ENCODE measurements around the gene CPLX4. TPM values are rescaled to one million over a fixed set of nuclear protein-coding genes. Genes with fewer than 3 reads are reported as not detected.
A peak's percentile ranks its signal among the peaks of the same experiment; 100 is the strongest.

Gene CPLX4
- total and polyA plus RNA-seq, 3 experiments from 2014 or later = not detected

GRCh38 chr18:59328683-59329082, 10.2 kb upstream of the CPLX4 start:
- POLR2A ChIA-PET = no interaction called here
- Mint-ChIP-seq H3K27me3 (peaks cover 0 to 4% of the 10 kb centered on the region in 2 donors), H3K9me3 (no peaks in the 10 kb centered on the region), H3K36me3 (peaks cover 15 to 60% (median 37%) of the 10 kb centered on the region in 3 donors), H3K4me1 (peaks cover 0 to 1% (median 0%) of the 10 kb centered on the region in 3 donors), H3K27ac (peak overlapping the region in 1 of 8 donors; percentile 53), H3K4me3 (no peak overlapping the region)
- Histone ChIP-seq H3K9me3 (ENCODE audit: low read length) (no peaks in the 10 kb centered on the region), H3K4me3 (ENCODE audit: low read length) (no peak overlapping the region), H3K36me3 (ENCODE audit: insufficient read depth, low read length) (peaks cover 20% of the 10 kb centered on the region), H3K27me3 (ENCODE audit: insufficient read depth, low read length, poor library complexity, severe bottlenecking) (no peaks in the 10 kb centered on the region), H3K4me1 (ENCODE audit: insufficient read depth, low read length) (no peaks in the 10 kb centered on the region), H3K27ac (ENCODE audit: low read depth, low read length) (no peak overlapping the region)
- DNase-seq = no peak
- CTCF ChIA-PET = no interaction called here

GRCh38 chr18:59325965-59326364, 7.5 kb upstream of the CPLX4 start:
- H3K27me3 Mint-ChIP-seq = peaks cover 1 to 4% of the 10 kb centered on the region in 2 donors
- ChIA-PET POLR2A (no interaction called here), CTCF (no interaction called here)
- no peaks in the 10 kb centered on the region for H3K4me1 Mint-ChIP-seq
- no peak overlapping the region for H3K27ac Mint-ChIP-seq
- no peak overlapping the region for H3K4me3 Mint-ChIP-seq
- H3K27me3 ChIP-seq (ENCODE audit: insufficient read depth, low read length, poor library complexity, severe bottlenecking) = no peaks in the 10 kb centered on the region
- DNase-seq = no peak
- peaks cover 15 to 38% (median 27%) of the 10 kb centered on the region in 3 donors for H3K36me3 Mint-ChIP-seq
- no peaks in the 10 kb centered on the region for H3K9me3 Mint-ChIP-seq
- H3K4me1 ChIP-seq (ENCODE audit: insufficient read depth, low read length) = no peaks in the 10 kb centered on the region
- H3K9me3 ChIP-seq (ENCODE audit: low read length) = no peaks in the 10 kb centered on the region
- no peak overlapping the region for H3K4me3 ChIP-seq (ENCODE audit: low read length)
- H3K36me3 ChIP-seq (ENCODE audit: insufficient read depth, low read length) = no peaks in the 10 kb centered on the region
- no peak overlapping the region for H3K27ac ChIP-seq (ENCODE audit: low read depth, low read length)

- no peak for DNase-seq
Measured at GRCh38 chr18:59324623-59324971, 6.1 kb upstream of the CPLX4 start.

GRCh38 chr18:59323931-59324622, 5.6 kb upstream of the CPLX4 start:
- Histone ChIP-seq H3K9me3 (ENCODE audit: low read length) (no peaks in the 10 kb centered on the region), H3K4me1 (ENCODE audit: insufficient read depth, low read length) (no peaks in the 10 kb centered on the region), H3K4me3 (ENCODE audit: low read length) (no peak overlapping the region), H3K27ac (ENCODE audit: low read depth, low read length) (no peak overlapping the region), H3K27me3 (ENCODE audit: insufficient read depth, low read length, poor library complexity, severe bottlenecking) (no peaks in the 10 kb centered on the region), H3K36me3 (ENCODE audit: insufficient read depth, low read length) (no peaks in the 10 kb centered on the region)
- Mint-ChIP-seq H3K9me3 (no peaks in the 10 kb centered on the region), H3K36me3 (peaks cover 15 to 26% (median 24%) of the 10 kb centered on the region in 3 donors), H3K27ac (no peak overlapping the region), H3K4me3 (no peak overlapping the region), H3K27me3 (peaks cover 9% of the 10 kb centered on the region in 2 donors), H3K4me1 (no peaks in the 10 kb centered on the region)
- no peak for DNase-seq
- POLR2A ChIA-PET = no interaction called here
- CTCF ChIA-PET = no interaction called here

More at GRCh38 chr18:59324623-59324971, 6.1 kb upstream of the CPLX4 start:
- peaks cover 7 to 9% of the 10 kb centered on the region in 2 donors for H3K27me3 Mint-ChIP-seq
- H3K9me3 Mint-ChIP-seq = no peaks in the 10 kb centered on the region
- Histone ChIP-seq H3K27ac (ENCODE audit: low read depth, low read length) (no peak overlapping the region), H3K36me3 (ENCODE audit: insufficient read depth, low read length) (no peaks in the 10 kb centered on the region), H3K9me3 (ENCODE audit: low read length) (no peaks in the 10 kb centered on the region), H3K4me1 (ENCODE audit: insufficient read depth, low read length) (no peaks in the 10 kb centered on the region), H3K4me3 (ENCODE audit: low read length) (no peak overlapping the region), H3K27me3 (ENCODE audit: insufficient read depth, low read length, poor library complexity, severe bottlenecking) (no peaks in the 10 kb centered on the region)
- H3K27ac Mint-ChIP-seq = no peak overlapping the region
- no peaks in the 10 kb centered on the region for H3K4me1 Mint-ChIP-seq
- ChIA-PET POLR2A (no interaction called here), CTCF (no interaction called here)
- peaks cover 15 to 29% (median 26%) of the 10 kb centered on the region in 3 donors for H3K36me3 Mint-ChIP-seq
- peak overlapping the region in 1 of 7 donors; percentile 34 for H3K4me3 Mint-ChIP-seq

- POLR2A ChIA-PET = no interaction called here
- H3K36me3 ChIP-seq (ENCODE audit: insufficient read depth, low read length) = no peaks in the 10 kb centered on the region
- no peaks in the 10 kb centered on the region for H3K9me3 ChIP-seq (ENCODE audit: low read length)
- peaks cover 19% of the 10 kb centered on the region for H3K27me3 ChIP-seq (ENCODE audit: insufficient read depth, low read length, poor library complexity, severe bottlenecking)
- DNase-seq = no peak
- CTCF ChIA-PET = no interaction called here
- no peaks in the 10 kb centered on the region for H3K4me1 ChIP-seq (ENCODE audit: insufficient read depth, low read length)
- H3K4me3 ChIP-seq (ENCODE audit: low read length) = no peak overlapping the region
- no peaks in the 10 kb centered on the region for H3K36me3 Mint-ChIP-seq
- no peaks in the 10 kb centered on the region for H3K4me1 Mint-ChIP-seq
- no peak overlapping the region for H3K27ac ChIP-seq (ENCODE audit: low read depth, low read length)
- H3K4me3 Mint-ChIP-seq = no peak overlapping the region
- peaks cover 14 to 43% of the 10 kb centered on the region in 2 donors for H3K27me3 Mint-ChIP-seq
- H3K9me3 Mint-ChIP-seq = no peaks in the 10 kb centered on the region
- no peak overlapping the region for H3K27ac Mint-ChIP-seq
Measured at GRCh38 chr18:59311631-59312030, 6.8 kb downstream of the CPLX4 start.

GRCh38 chr18:59308938-59309260, 9.6 kb downstream of the CPLX4 start:
- H3K4me3 Mint-ChIP-seq = peak overlapping the region in 5 of 7 donors; percentile 52 to 84 (median 61)
- Histone ChIP-seq H3K27me3 (ENCODE audit: insufficient read depth, low read length, poor library complexity, severe bottlenecking) (peaks cover 19% of the 10 kb centered on the region), H3K36me3 (ENCODE audit: insufficient read depth, low read length) (no peaks in the 10 kb centered on the region), H3K9me3 (ENCODE audit: low read length) (no peaks in the 10 kb centered on the region), H3K27ac (ENCODE audit: low read depth, low read length) (no peak overlapping the region), H3K4me1 (ENCODE audit: insufficient read depth, low read length) (no peaks in the 10 kb centered on the region), H3K4me3 (ENCODE audit: low read length) (no peak overlapping the region)
- peaks cover 14 to 56% of the 10 kb centered on the region in 2 donors for H3K27me3 Mint-ChIP-seq
- no peak for DNase-seq
- H3K9me3 Mint-ChIP-seq = no peaks in the 10 kb centered on the region
- no peaks in the 10 kb centered on the region for H3K4me1 Mint-ChIP-seq
- H3K36me3 Mint-ChIP-seq = no peaks in the 10 kb centered on the region
- H3K27ac Mint-ChIP-seq = no peak overlapping the region
- ChIA-PET POLR2A (no interaction called here), CTCF (interaction anchor here (0.9 to 4.4 kb wide), 8 partner anchors 9 to 94 kb away, joined by 3 to 69 read pairs (median 4); partner anchors contain the start of gene CPLX4)

- ChIA-PET CTCF (interaction anchor here (0.7 to 4.4 kb wide), 10 partner anchors 10 to 514 kb away, joined by 3 to 69 read pairs (median 3); partner anchors contain the start of gene CPLX4), POLR2A (no interaction called here)
- peak; percentile 37 to 59 (median 48) for DNase-seq
- no peaks in the 10 kb centered on the region for H3K36me3 Mint-ChIP-seq
- peak overlapping the region in 1 of 8 donors; percentile 60 for H3K27ac Mint-ChIP-seq
- H3K4me3 Mint-ChIP-seq = peak overlapping the region in 6 of 7 donors; percentile 52 to 84 (median 60)
- Histone ChIP-seq H3K27ac (ENCODE audit: low read depth, low read length) (no peak overlapping the region), H3K4me1 (ENCODE audit: insufficient read depth, low read length) (no peaks in the 10 kb centered on the region), H3K27me3 (ENCODE audit: insufficient read depth, low read length, poor library complexity, severe bottlenecking) (peaks cover 19% of the 10 kb centered on the region), H3K9me3 (ENCODE audit: low read length) (no peaks in the 10 kb centered on the region), H3K36me3 (ENCODE audit: insufficient read depth, low read length) (no peaks in the 10 kb centered on the region), H3K4me3 (ENCODE audit: low read length) (no peak overlapping the region)
- H3K9me3 Mint-ChIP-seq = no peaks in the 10 kb centered on the region
- H3K4me1 Mint-ChIP-seq = no peaks in the 10 kb centered on the region
- H3K27me3 Mint-ChIP-seq = peaks cover 14 to 57% of the 10 kb centered on the region in 2 donors
Measured at GRCh38 chr18:59308248-59308937, 10.1 kb downstream of the CPLX4 start.

- ChIA-PET POLR2A (no interaction called here), CTCF (no interaction called here)
- H3K4me3 Mint-ChIP-seq = peak overlapping the region in 2 of 7 donors; percentile 13 to 33
- H3K27me3 Mint-ChIP-seq = peaks cover 9 to 59% of the 10 kb centered on the region in 2 donors
- no peaks in the 10 kb centered on the region for H3K36me3 Mint-ChIP-seq
- no peak overlapping the region for H3K27ac ChIP-seq (ENCODE audit: low read depth, low read length)
- no peaks in the 10 kb centered on the region for H3K4me1 Mint-ChIP-seq
- H3K9me3 ChIP-seq (ENCODE audit: low read length) = no peaks in the 10 kb centered on the region
- H3K27me3 ChIP-seq (ENCODE audit: insufficient read depth, low read length, poor library complexity, severe bottlenecking) = peaks cover 19% of the 10 kb centered on the region
- DNase-seq = no peak
- H3K9me3 Mint-ChIP-seq = no peaks in the 10 kb centered on the region
- H3K4me1 ChIP-seq (ENCODE audit: insufficient read depth, low read length) = no peaks in the 10 kb centered on the region
- no peaks in the 10 kb centered on the region for H3K36me3 ChIP-seq (ENCODE audit: insufficient read depth, low read length)
- no peak overlapping the region for H3K27ac Mint-ChIP-seq
- no peak overlapping the region for H3K4me3 ChIP-seq (ENCODE audit: low read length)
Measured at GRCh38 chr18:59306640-59307039, 11.8 kb downstream of the CPLX4 start.

Data from CD8-positive, alpha-beta memory T cell (primary cell).